ENCODE data around the gene MTCL1.

GRCh38 chr18:8658858-8659485 is 46.4 kb upstream of the MTCL1 start:
- TF ChIP-seq CTCF (conservative IDR thresholded peaks at IDR 0.05; ENCODE audit: low read length) (no peak), EZH2phosphoT487 (IDR thresholded peaks at IDR 0.05; ENCODE audit: borderline replicate concordance) (no peak)

All from Loucy (cell line).